A673 (cell line): ENCODE results near the gene GNG7.

ENCODE experiments used
- CTCF ChIP-seq: fragments of 300-800, 200-600 bp; sonication (generic); conservative IDR thresholded peaks from 2 replicates; pipeline ENCODE4 v1.5.1; 2017; ENCODE audit warnings: low read depth, mild to moderate bottlenecking, antibody characterized with exemption, low read length, moderate library complexity, mixed read lengths
- EZH2 ChIP-seq: fragments of 200-600 bp; sonication (generic); IDR thresholded peaks from 2 replicates; pipeline ENCODE4 v1.6.1; 2017; ENCODE audit warnings: borderline replicate concordance, low read depth, mild to moderate bottlenecking, mixed read lengths, antibody characterized with exemption, low read length; ENCODE audit not compliant: poor library complexity, severe bottlenecking

DNA sequence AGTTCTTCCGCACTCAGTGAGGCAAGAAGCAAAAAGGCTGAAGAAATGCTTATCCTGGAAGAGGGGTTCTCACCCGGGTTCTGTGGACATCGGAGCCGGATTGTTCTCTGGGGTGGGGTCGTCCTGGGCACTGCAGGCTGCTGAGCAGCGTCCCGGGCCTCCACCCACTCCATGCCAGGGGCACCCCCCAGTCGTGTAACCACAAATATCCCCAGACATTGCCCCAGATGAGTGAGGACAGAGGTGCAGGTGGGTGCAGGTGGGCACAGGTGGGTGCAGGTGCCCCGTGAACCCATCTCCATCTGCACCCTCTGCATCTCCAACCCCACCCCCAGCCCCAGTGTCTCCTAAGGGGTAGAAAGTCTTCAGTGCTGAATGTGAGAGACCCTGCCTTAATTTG is 67.5 kb downstream of the GNG7 start:
- TF ChIP-seq CTCF (no peak), EZH2 (no peak)
